HEK293 (cell line): ENCODE data around the gene AIG1.

Source experiments
- CTCF ChIA-PET: fragments of 350-600 bp; formaldehyde crosslinking; extraction: SDS; loops from one replicate; lab custom pipeline; 2021; ENCODE audit warnings: antibody characterized with exemption; lab: Yijun Ruan, JAX
- POLR2A ChIA-PET: fragments of 300-600 bp; formaldehyde crosslinking; extraction: SDS; loops from one replicate; lab custom pipeline; 2020; ENCODE audit warnings: antibody characterized with exemption, inconsistent platforms; lab: Yijun Ruan, JAX
- H3K27ac ChIP-seq: fragments of 200-500 bp; sonication (Bioruptor generic); 2 replicates; pipeline ENCODE4 v1.5.1; 2014; ENCODE audit warnings: low read depth, low read length, control low read depth, inconsistent platforms; ENCODE audit errors: extremely low read depth
- H3K36me3 ChIP-seq, 2 experiments: fragments of 200-500 bp in 1 of 2; sonication (Bioruptor generic) in 1 of 2; 1 replicate in 1 of 2; 2 replicates in 1 of 2; pipeline ENCODE4 v1.5.1; 2014 to 2017; ENCODE audit warnings: inconsistent platforms in 2 of 2, low read length in 2 of 2; ENCODE audit not compliant: control insufficient read depth in 2 of 2, insufficient read depth in 1 of 2
- H3K4me1 ChIP-seq: fragments of 200-500 bp; sonication (Bioruptor generic); 2 replicates; pipeline ENCODE4 v1.5.1; 2014; ENCODE audit warnings: mild to moderate bottlenecking, low read length, inconsistent platforms; ENCODE audit not compliant: control insufficient read depth, insufficient read depth
- H3K4me3 ChIP-seq: 2 replicates; pipeline ENCODE4 v1.5.1; 2011; ENCODE audit warnings: low read depth, mild to moderate bottlenecking, control low read depth, low read length, moderate library complexity
- H3K9me3 ChIP-seq: fragments of 200-500 bp; sonication (Bioruptor generic); 2 replicates; pipeline ENCODE4 v1.5.1; 2014; ENCODE audit warnings: low read depth, low read length, inconsistent platforms; ENCODE audit not compliant: control insufficient read depth, insufficient read depth
- EGR2 ChIP-seq: fragments of 450-650 bp; formaldehyde crosslinking; IDR thresholded peaks from 2 replicates; pipeline ENCODE4 v1.5.1; 2016; ENCODE audit warnings: low read depth, missing biosample characterization, missing genetic modification characterization
- FEZF1 ChIP-seq: fragments of 450-650 bp; formaldehyde crosslinking; IDR thresholded peaks from 2 replicates; pipeline ENCODE4 v1.5.1; 2016; ENCODE audit warnings: missing biosample characterization, missing genetic modification characterization
- HIC1 ChIP-seq: fragments of 450-650 bp; formaldehyde crosslinking; IDR thresholded peaks from 2 replicates; pipeline ENCODE4 v1.5.1; 2016; ENCODE audit warnings: missing biosample characterization, missing genetic modification characterization
- OSR2 ChIP-seq: fragments of 450-650 bp; formaldehyde crosslinking; IDR thresholded peaks from 2 replicates; pipeline ENCODE4 v1.5.1; 2016; ENCODE audit warnings: missing biosample characterization, missing genetic modification characterization
- PBX3 ChIP-seq: sonication (generic); formaldehyde crosslinking; IDR thresholded peaks from 2 replicates; pipeline ENCODE4 v1.8.1; 2022; ENCODE audit warnings: mild to moderate bottlenecking, moderate library complexity, missing genetic modification reagents
- PRDM2 ChIP-seq: fragments of 450-650 bp; formaldehyde crosslinking; IDR thresholded peaks from 2 replicates; pipeline ENCODE4 v1.5.1; 2016; ENCODE audit warnings: missing biosample characterization, missing genetic modification characterization, borderline replicate concordance
- SCRT2 ChIP-seq: fragments of 450-650 bp; formaldehyde crosslinking; IDR thresholded peaks from 2 replicates; pipeline ENCODE4 v1.5.1; 2016; ENCODE audit warnings: missing biosample characterization, missing genetic modification characterization
- SP2 ChIP-seq: fragments of 450-650 bp; formaldehyde crosslinking; IDR thresholded peaks from 2 replicates; pipeline ENCODE4 v1.5.1; 2016; ENCODE audit warnings: missing biosample characterization, missing genetic modification characterization
- ZBTB21 ChIP-seq: fragments of 450-650 bp; formaldehyde crosslinking; IDR thresholded peaks from 2 replicates; pipeline ENCODE4 v1.5.1; 2017; ENCODE audit warnings: missing biosample characterization, missing genetic modification characterization
- ZBTB8A ChIP-seq: fragments of 450-650 bp; formaldehyde crosslinking; IDR thresholded peaks from 2 replicates; pipeline ENCODE4 v1.5.1; 2016; ENCODE audit warnings: missing biosample characterization, missing genetic modification characterization
- ZFP41 ChIP-seq: fragments of 450-650 bp; formaldehyde crosslinking; IDR thresholded peaks from 2 replicates; pipeline ENCODE4 v1.5.1; 2016; ENCODE audit warnings: missing biosample characterization, missing genetic modification characterization, borderline replicate concordance
- ZNF112 ChIP-seq: fragments of 450-650 bp; formaldehyde crosslinking; IDR thresholded peaks from 2 replicates; pipeline ENCODE4 v1.5.0; 2017; ENCODE audit warnings: missing biosample characterization, missing genetic modification characterization
- ZNF138 ChIP-seq: fragments of 450-650 bp; formaldehyde crosslinking; IDR thresholded peaks from 2 replicates; pipeline ENCODE4 v1.5.1; 2016; ENCODE audit warnings: missing biosample characterization, missing genetic modification characterization, borderline replicate concordance
- ZNF239 ChIP-seq: fragments of 450-650 bp; formaldehyde crosslinking; IDR thresholded peaks from 2 replicates; pipeline ENCODE4 v1.5.1; 2016; ENCODE audit warnings: missing biosample characterization, missing genetic modification characterization
- ZNF280C ChIP-seq: fragments of 450-650 bp; formaldehyde crosslinking; IDR thresholded peaks from 2 replicates; pipeline ENCODE4 v1.5.1; 2016; ENCODE audit warnings: missing biosample characterization, missing genetic modification characterization
- ZNF354C ChIP-seq: fragments of 450-650 bp; formaldehyde crosslinking; IDR thresholded peaks from 2 replicates; pipeline ENCODE4 v1.5.1; 2016; ENCODE audit warnings: missing biosample characterization, missing genetic modification characterization, low read depth, borderline replicate concordance
- ZNF404 ChIP-seq: fragments of 450-650 bp; formaldehyde crosslinking; IDR thresholded peaks from 2 replicates; pipeline ENCODE4 v1.5.1; 2017; ENCODE audit warnings: missing biosample characterization, missing genetic modification characterization
- ZNF473 ChIP-seq: fragments of 450-650 bp; formaldehyde crosslinking; IDR thresholded peaks from 2 replicates; pipeline ENCODE4 v1.5.1; 2017; ENCODE audit warnings: missing biosample characterization, missing genetic modification characterization
- ZNF560 ChIP-seq: fragments of 450-650 bp; formaldehyde crosslinking; IDR thresholded peaks from 2 replicates; pipeline ENCODE4 v1.5.1; 2017; ENCODE audit warnings: missing biosample characterization, missing genetic modification characterization, borderline replicate concordance
- ZNF658 ChIP-seq: fragments of 450-650 bp; formaldehyde crosslinking; IDR thresholded peaks from 2 replicates; pipeline ENCODE4; 2016; ENCODE audit warnings: missing biosample characterization, missing genetic modification characterization
- ZNF660 ChIP-seq: fragments of 450-650 bp; IDR thresholded peaks from 2 replicates; pipeline ENCODE4 v1.5.1; 2018; ENCODE audit warnings: missing biosample characterization, mild to moderate bottlenecking, missing genetic modification characterization
- ZNF76 ChIP-seq: fragments of 450-650 bp; formaldehyde crosslinking; IDR thresholded peaks from 2 replicates; pipeline ENCODE4; 2016; ENCODE audit warnings: low read depth, missing biosample characterization, missing genetic modification characterization, borderline replicate concordance
- ZNF768 ChIP-seq: fragments of 450-650 bp; formaldehyde crosslinking; IDR thresholded peaks from 2 replicates; pipeline ENCODE4 v1.5.1; 2018; ENCODE audit warnings: missing biosample characterization, mild to moderate bottlenecking, missing genetic modification characterization
- ZSCAN30 ChIP-seq: fragments of 450-650 bp; IDR thresholded peaks from 2 replicates; pipeline ENCODE4 v1.5.1; 2018; ENCODE audit warnings: missing biosample characterization, mild to moderate bottlenecking, missing genetic modification characterization, moderate library complexity
- ZSCAN5A ChIP-seq: fragments of 450-650 bp; formaldehyde crosslinking; IDR thresholded peaks from 2 replicates; pipeline ENCODE4 v1.5.1; 2016; ENCODE audit warnings: missing biosample characterization, missing genetic modification characterization
- ZXDB ChIP-seq: fragments of 450-650 bp; formaldehyde crosslinking; IDR thresholded peaks from 2 replicates; pipeline ENCODE4 v1.5.1; 2016; ENCODE audit warnings: missing biosample characterization, missing genetic modification characterization

AIG1 gene

GRCh38 chr6:143323729-143324470, 263.2 kb downstream of the AIG1 start:
- H3K4me3 ChIP-seq = no peak overlapping the region
- no peak overlapping the region for H3K27ac ChIP-seq
- no peaks in the 10 kb centered on the region for H3K4me1 ChIP-seq
- H3K36me3 ChIP-seq = no peaks in the 10 kb centered on the region
- POLR2A ChIA-PET = no interaction called here
- CTCF ChIA-PET = interaction anchor here (1.3 kb wide), 1 partner anchor 12 kb away, joined by 4 read pairs; no protein-coding TSS in a partner anchor
- no peaks in the 10 kb centered on the region for H3K9me3 ChIP-seq
- TF ChIP-seq ZBTB8A = no peak
- TF ChIP-seq ZNF768 (tag by site-specific recombination) = no peak
- no peak for TF ChIP-seq ZNF658 (tag by site-specific recombination)
- no peak for TF ChIP-seq ZBTB21
- 0 out of 2 replicates have a peak, but pooled peaks have one; percentile 22 for TF ChIP-seq ZSCAN30
- no peak for TF ChIP-seq ZNF354C (tag by site-specific recombination)
- no peak for TF ChIP-seq ZNF560 (tag by site-specific recombination)
- no peak for TF ChIP-seq ZFP41
- TF ChIP-seq ZNF76 (tag by site-specific recombination) = no peak
- no peak for TF ChIP-seq OSR2
- TF ChIP-seq SP2 (tag by site-specific recombination) = no peak
- TF ChIP-seq ZXDB (tag by site-specific recombination) = no peak
- TF ChIP-seq HIC1 = no peak
- no peak for TF ChIP-seq SCRT2
- TF ChIP-seq ZNF112 (tag by site-specific recombination) = no peak
- TF ChIP-seq ZNF473 (tag by site-specific recombination) = no peak
- no peak for TF ChIP-seq ZNF280C (tag by site-specific recombination)
- TF ChIP-seq ZSCAN5A (tag by site-specific recombination) = no peak
- no peak for TF ChIP-seq PBX3 (CRISPR knock-in tag)
- no peak for TF ChIP-seq ZNF404 (tag by site-specific recombination)
- TF ChIP-seq PRDM2 (tag by site-specific recombination) = no peak
- no peak for TF ChIP-seq ZNF138
- TF ChIP-seq FEZF1 (tag by site-specific recombination) = peak; percentile 60
- TF ChIP-seq ZNF239 = no peak
- TF ChIP-seq ZNF660 (tag by site-specific recombination) = no peak
- no peak for TF ChIP-seq EGR2
